GM12878 (cell line): ENCODE results near the gene BHLHE23. TPM values are rescaled to one million over a fixed set of nuclear protein-coding genes. Genes with fewer than 3 reads are reported as not detected.

Source experiments
- ATAC-seq: fragments of 200-7000 bp; cut with Tn5 transposase; 3 replicates; pipeline ENCODE4 v1.9.1; 2020; ENCODE audit warnings: mild to moderate bottlenecking, moderate library complexity
- BruUV-seq: library from RNA; stranded (reverse); fragments of 400-500 nt; replicated peaks from 2 replicates; lab custom pipeline; 2021; lab: Mats Ljungman, UMichigan
- CTCF ChIA-PET: fragments of 300-600 bp; sonication (Branson Sonifier 250); formaldehyde crosslinking; extraction: SDS; loops from one replicate; lab custom pipeline; 2021; ENCODE audit warnings: inconsistent platforms; lab: Yijun Ruan, JAX
- POLR2A ChIA-PET: fragments of 350-600 bp; formaldehyde crosslinking; extraction: SDS; loops from one replicate; lab custom pipeline; 2021; ENCODE audit warnings: inconsistent platforms; lab: Charles Lee
- RAD21 ChIA-PET: fragments of 300-600 bp; sonication (Branson Sonifier 250); formaldehyde crosslinking; loops from one replicate; lab custom pipeline; 2023; ENCODE audit warnings: antibody characterized with exemption; ENCODE audit not compliant: unreplicated experiment; lab: Charles Lee
- SMC1A ChIA-PET: fragments of 300-600 bp; sonication (Branson Sonifier 250); formaldehyde crosslinking; loops from one replicate; lab custom pipeline; 2023; ENCODE audit not compliant: unreplicated experiment, uncharacterized antibody; lab: Charles Lee
- DNase-seq: peaks from one replicate; pipeline ENCODE4 v3.0.0-alpha.2; 2011; ENCODE audit warnings: low read depth, low spot score
- FAIRE-seq: peaks from 3 replicates; lab custom pipeline; 2011; peaks lifted over from hg19 to GRCh38; lab: Jason Lieb, UNC
- H2AFZ ChIP-seq: 2 replicates; pipeline ENCODE4 v1.6.0; 2011; ENCODE audit warnings: low read depth, low read length, control low read depth; ENCODE audit not compliant: control insufficient read depth
- H3K27ac ChIP-seq: 2 replicates; pipeline ENCODE4 v1.5.1; 2011; ENCODE audit warnings: control low read depth; ENCODE audit not compliant: control insufficient read depth, insufficient read depth
- H3K27me3 ChIP-seq, 2 experiments: replicated peaks in 1 of 2; 2 replicates each; pipeline versions ENCODE4 v1.6.0 to v1.6.1; 2011; ENCODE audit warnings: low read length in 1 of 2; ENCODE audit not compliant: control insufficient read depth in 2 of 2, insufficient read depth in 2 of 2
- H3K36me3 ChIP-seq, 2 experiments: 2 replicates each; pipeline ENCODE4 v1.5.1; 2011; ENCODE audit warnings: low read length in 1 of 2; ENCODE audit not compliant: control insufficient read depth in 2 of 2, insufficient read depth in 2 of 2
- H3K4me1 ChIP-seq: 2 replicates; pipeline ENCODE4 v1.6.1; 2011; ENCODE audit warnings: mild to moderate bottlenecking, low read length, moderate library complexity, mixed read lengths; ENCODE audit not compliant: control insufficient read depth, insufficient read depth
- H3K4me2 ChIP-seq: 2 replicates; pipeline ENCODE4 v1.6.0; 2011; ENCODE audit warnings: control low read depth; ENCODE audit not compliant: control insufficient read depth, insufficient read depth
- H3K4me3 ChIP-seq: fragments of 200-600 bp; sonication (generic); 2 replicates; pipeline ENCODE4 v1.5.1; 2016
- H3K79me2 ChIP-seq: 2 replicates; pipeline ENCODE4 v1.6.0; 2011; ENCODE audit warnings: low read length; ENCODE audit not compliant: control insufficient read depth, insufficient read depth
- H3K9ac ChIP-seq: 2 replicates; pipeline ENCODE4 v1.8.0; 2011; ENCODE audit warnings: low read length, control low read depth, mixed read lengths; ENCODE audit not compliant: control insufficient read depth, insufficient read depth
- H3K9me3 ChIP-seq: replicated peaks from 3 replicates; pipeline ENCODE4 v1.5.1; 2011; ENCODE audit warnings: mild to moderate bottlenecking, low read length; ENCODE audit not compliant: control insufficient read depth, insufficient read depth
- H4K20me1 ChIP-seq: 2 replicates; pipeline ENCODE4 v1.6.0; 2011; ENCODE audit not compliant: control insufficient read depth, insufficient read depth
- CBX3 ChIP-seq: fragments of 200-600 bp; sonication (generic); IDR thresholded peaks from 2 replicates; pipeline ENCODE4 v1.6.1; 2016; ENCODE audit warnings: low read depth, borderline replicate concordance
- EP300 ChIP-seq, 2 experiments: fragments of 150-350 bp in 1 of 2; IDR thresholded peaks; 2 replicates each; pipeline ENCODE4 v1.6.1; 2011 to 2012; ENCODE audit warnings: low read depth in 2 of 2, low read length in 2 of 2, borderline replicate concordance in 1 of 2, improper control_type of control experiment in 1 of 2, inconsistent platforms in 1 of 2; ENCODE audit not compliant: control insufficient read depth in 1 of 2
- FOXM1 ChIP-seq: IDR thresholded peaks from 2 replicates; pipeline ENCODE4 v1.6.1; 2012; ENCODE audit warnings: low read depth, mild to moderate bottlenecking, inconsistent platforms, low read length, moderate library complexity
- HCFC1 ChIP-seq: fragments of 150-350 bp; IDR thresholded peaks from 2 replicates; pipeline ENCODE4 v1.6.1; 2014; ENCODE audit warnings: low read length
- MEF2A ChIP-seq: IDR thresholded peaks from 2 replicates; pipeline ENCODE4 v1.6.1; 2011; ENCODE audit warnings: low read depth, mild to moderate bottlenecking, low read length, moderate library complexity; ENCODE audit not compliant: insufficient read depth
- RAD51 ChIP-seq: fragments of 450-650 bp; IDR thresholded peaks from 2 replicates; pipeline ENCODE4 v1.6.1; 2016; ENCODE audit warnings: moderate library complexity, mild to moderate bottlenecking, inconsistent platforms
- SREBF1 ChIP-seq: IDR thresholded peaks from 2 replicates; pipeline ENCODE4 v1.6.1; 2012; ENCODE audit warnings: mild to moderate bottlenecking, low read length
- ZNF24 ChIP-seq: fragments of 450-650 bp; IDR thresholded peaks from 2 replicates; pipeline ENCODE4 v1.6.1; 2017; ENCODE audit warnings: antibody characterized with exemption, mild to moderate bottlenecking
- WGBS: methylation state at CpG from one replicate; pipeline ENCODE4 v1.1.6; 2016; ENCODE audit warnings: low lambda C conversion rate; ENCODE audit not compliant: insufficient replicate concordance, insufficient coverage; ENCODE audit errors: missing lambda C conversion rate; 5-methylcytosine and 5-hydroxymethylcytosine counted together
- in situ Hi-C: fragments of 300-500 bp; cut with MboI; formaldehyde crosslinking; loops from 9 replicates; pipeline ENCODE4 v1.14.3; 2018; ENCODE audit warnings: mixed read lengths
- intact Hi-C: fragments of 100-400 bp; cut with micrococcal nuclease; formaldehyde crosslinking; loops from one replicate; pipeline ENCODE4 v1.14.2; 2022; ENCODE audit not compliant: unreplicated experiment
- polyA plus RNA-seq, 11 experiments: library from polyadenylated mRNA; depleted of rRNA in 4 of 11; unstranded in 6 of 11; stranded (reverse) in 5 of 11; fragments of >200 nt; fragmentation: Nextera tagmentation in 4 of 11; fragmentation: Illumina TruSeq in 1 of 11; extraction: Ambion mirVana in 4 of 11; extraction: Trizol in 1 of 11; gene quantifications; 1 replicate in 1 of 11; 2 replicates in 10 of 11; pipeline versions ENCODE4 v1.2.1 to v1.2.3, GENCODE V29; 2011 to 2016; ENCODE audit warnings: inconsistent platforms in 2 of 11, missing spikeins in 2 of 11, low read depth in 1 of 11
- total RNA-seq, 4 experiments: library from RNA; depleted of rRNA in 3 of 4; stranded (reverse); fragments of >200 nt in 3 of 4; fragmentation: Illumina TruSeq in 1 of 4; extraction: Trizol in 1 of 4; gene quantifications; 2 replicates each; pipeline versions ENCODE4 v1.2.1 to v1.2.3, GENCODE V29; 2013 to 2021
- TF ChIP-seq, protein P1 (sequence below): fragments of 450-650 bp; IDR thresholded peaks from 2 replicates; pipeline ENCODE4 v1.6.1; 2016; ENCODE audit warnings: mild to moderate bottlenecking

The BHLHE23 gene
- total and polyA plus RNA-seq, 10 of the 15 experiments (the other 5 are each of a cell fraction or from before 2014, with no cell fraction given) = 0.28 to 0.33 TPM; not detected in 8

DNA sequence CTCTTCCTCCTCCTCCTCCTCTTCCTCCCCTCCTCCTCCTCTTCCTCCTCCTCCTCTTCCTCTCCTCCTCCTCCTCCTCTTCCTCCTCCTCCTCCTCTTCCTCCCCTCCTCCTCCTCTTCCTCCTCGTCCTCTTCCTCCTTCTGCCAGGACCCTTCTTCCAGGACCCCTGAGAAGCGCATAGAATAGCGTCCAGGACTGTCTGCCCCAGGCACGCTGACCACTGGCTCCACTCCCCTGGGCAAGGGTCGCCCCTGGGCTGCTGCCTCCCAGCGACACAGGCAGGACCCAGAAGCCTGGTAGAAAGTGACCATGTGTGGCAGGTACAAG is 42.4 kb upstream of the BHLHE23 start (continued):
- TF ChIP-seq, protein P1, sequence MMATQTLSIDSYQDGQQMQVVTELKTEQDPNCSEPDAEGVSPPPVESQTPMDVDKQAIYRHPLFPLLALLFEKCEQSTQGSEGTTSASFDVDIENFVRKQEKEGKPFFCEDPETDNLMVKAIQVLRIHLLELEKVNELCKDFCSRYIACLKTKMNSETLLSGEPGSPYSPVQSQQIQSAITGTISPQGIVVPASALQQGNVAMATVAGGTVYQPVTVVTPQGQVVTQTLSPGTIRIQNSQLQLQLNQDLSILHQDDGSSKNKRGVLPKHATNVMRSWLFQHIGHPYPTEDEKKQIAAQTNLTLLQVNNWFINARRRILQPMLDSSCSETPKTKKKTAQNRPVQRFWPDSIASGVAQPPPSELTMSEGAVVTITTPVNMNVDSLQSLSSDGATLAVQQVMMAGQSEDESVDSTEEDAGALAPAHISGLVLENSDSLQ = no peak
- TF ChIP-seq ZNF24 (no peak), CBX3 (no peak), MEF2A (no peak), FOXM1 (no peak), SREBF1 (no peak)

DNA sequence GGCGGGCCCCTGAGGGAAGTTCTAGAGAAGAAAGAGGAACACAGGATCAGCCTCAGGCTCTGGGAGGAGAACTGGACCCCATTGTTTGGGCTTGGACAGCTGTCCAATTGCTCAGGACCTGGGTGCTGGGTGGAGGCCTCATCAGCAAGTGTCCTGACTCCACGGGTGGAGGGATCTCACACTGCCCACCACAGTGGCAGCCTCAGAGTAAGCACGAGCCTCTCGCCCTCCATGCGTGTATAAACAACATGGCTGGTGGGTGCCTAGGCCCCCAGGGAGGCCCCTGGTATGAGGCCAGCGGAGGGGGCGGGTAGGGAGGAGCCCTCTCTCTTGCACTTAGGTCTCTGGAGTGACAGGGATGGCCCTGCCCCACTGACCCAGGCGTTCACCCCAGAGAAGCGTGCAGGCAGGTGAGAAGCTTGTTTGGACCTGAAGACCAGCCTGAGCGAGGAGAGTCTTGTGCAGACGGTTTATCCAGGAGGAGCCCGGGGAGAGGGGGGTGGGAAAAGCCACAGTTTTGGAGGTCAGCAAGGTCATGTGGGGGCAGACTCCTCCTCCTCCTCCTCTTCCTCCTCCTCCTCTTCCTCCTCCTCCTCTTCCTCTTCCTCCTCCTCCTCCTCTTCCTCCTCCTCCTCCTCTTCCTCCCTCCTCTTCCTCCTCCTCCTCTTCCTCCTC is 41.9 kb upstream of the BHLHE23 start:
- DNase-seq (no peak), ATAC-seq (no peak), FAIRE-seq (no peak)
- CTCF ChIA-PET = no interaction called here
- Histone ChIP-seq H3K36me3 (no peaks in the 10 kb centered on the region), H3K4me3 (no peak overlapping the region), H3K4me1 (peaks cover 2% of the 10 kb centered on the region; the same call in 1 of the 2 replicates), H3K27me3 (no peaks in the 10 kb centered on the region), H3K27ac (no peak overlapping the region), H3K4me2 (no peak overlapping the region), H3K9ac (no peak overlapping the region), H3K79me2 (no peaks in the 10 kb centered on the region), H2AFZ (no peak overlapping the region), H4K20me1 (no peaks in the 10 kb centered on the region), H3K9me3 (peaks cover 3% of the 10 kb centered on the region; the same call in 1 of the 3 replicates)
- intact Hi-C loops (no loop called here), in situ Hi-C loops (no loop called here)
- POLR2A ChIA-PET = no interaction called here
- 80% methylated on average over 12 of the region's 12 CpGs for WGBS
- SMC1A ChIA-PET = no interaction called here
- TF ChIP-seq RAD51 (no peak), EP300 (IDR thresholded peaks at IDR 0.05; ENCODE audit: borderline replicate concordance in 1 of 2, control insufficient read depth in 1 of 2, low read depth in 2 of 2, low read length in 2 of 2) (no peak), HCFC1 (no peak)
- RAD21 ChIA-PET = no interaction called here
- no TSS peak for BruUV-seq
